OCI-LY3 (cell line): Measurements from ENCODE around the gene ALPK1.

Experiments
- CTCF ChIP-seq: fragments of 200-600, 300-600 bp; sonication (generic); IDR thresholded peaks from 2 replicates; pipeline ENCODE4 v1.5.1; 2014; ENCODE audit warnings: antibody characterized with exemption, low read length, low read depth
- EZH2phosphoT487 ChIP-seq: fragments of 200-600 bp; shearing (Covaris generic); IDR thresholded peaks from 2 replicates; pipeline ENCODE4 v1.6.1; 2018; ENCODE audit warnings: antibody characterized with exemption, mixed run types, low read depth

GRCh38 chr4:112316360-112316759, 19.2 kb downstream of the ALPK1 start:
- TF ChIP-seq CTCF (no peak), EZH2phosphoT487 (no peak)
